OCI-LY7 (cell line): ENCODE data around the gene CD22.

Experiments used
- EZH2phosphoT487 ChIP-seq: fragments of 200-600 bp; sonication (generic); IDR thresholded peaks from 2 replicates; pipeline ENCODE4 v1.6.1; 2018; ENCODE audit warnings: low read depth, borderline replicate concordance, mild to moderate bottlenecking, mixed run types, antibody characterized with exemption, low read length, moderate library complexity, mixed read lengths
- TF ChIP-seq, protein P1 (sequence below): fragments of 200-600 bp; sonication (generic); conservative IDR thresholded peaks from 2 replicates; pipeline ENCODE4 v1.5.1; 2014; ENCODE audit warnings: mild to moderate bottlenecking, antibody characterized with exemption, low read length, moderate library complexity, mixed read lengths

DNA sequence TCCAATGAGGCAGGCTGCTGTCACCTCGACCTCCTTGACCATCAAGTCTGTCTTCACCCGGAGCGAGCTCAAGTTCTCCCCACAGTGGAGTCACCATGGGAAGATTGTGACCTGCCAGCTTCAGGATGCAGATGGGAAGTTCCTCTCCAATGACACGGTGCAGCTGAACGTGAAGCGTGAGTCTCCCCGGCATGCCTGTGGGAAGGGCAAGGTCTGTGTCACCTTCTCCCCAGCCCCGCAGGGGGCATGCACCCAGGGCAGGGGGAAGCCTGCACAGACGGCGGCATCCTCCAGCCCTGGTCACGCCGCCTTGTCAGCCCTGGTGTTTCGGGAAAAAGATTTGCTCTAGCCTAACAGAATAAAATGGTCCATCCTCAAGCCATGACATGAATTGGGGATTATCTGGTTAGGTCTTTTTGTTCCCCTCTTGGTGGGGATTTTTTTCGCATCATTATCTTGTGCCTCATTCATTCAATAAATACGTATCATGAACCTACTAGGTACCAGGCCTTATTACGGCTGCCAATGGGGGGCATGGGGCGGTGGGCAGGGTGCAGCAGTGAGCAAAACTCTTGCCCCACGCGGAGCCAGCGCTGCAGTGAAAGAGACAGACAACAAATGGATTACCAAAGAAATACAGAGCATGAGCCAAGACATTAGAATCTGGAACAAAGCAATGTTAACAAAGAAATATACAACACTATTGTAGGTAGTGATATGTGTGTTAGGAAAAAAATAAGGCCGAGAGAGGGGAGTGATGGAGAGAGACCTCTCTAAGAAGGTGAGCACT, 7.4 kb downstream of the CD22 start:
- TF ChIP-seq, protein P1, sequence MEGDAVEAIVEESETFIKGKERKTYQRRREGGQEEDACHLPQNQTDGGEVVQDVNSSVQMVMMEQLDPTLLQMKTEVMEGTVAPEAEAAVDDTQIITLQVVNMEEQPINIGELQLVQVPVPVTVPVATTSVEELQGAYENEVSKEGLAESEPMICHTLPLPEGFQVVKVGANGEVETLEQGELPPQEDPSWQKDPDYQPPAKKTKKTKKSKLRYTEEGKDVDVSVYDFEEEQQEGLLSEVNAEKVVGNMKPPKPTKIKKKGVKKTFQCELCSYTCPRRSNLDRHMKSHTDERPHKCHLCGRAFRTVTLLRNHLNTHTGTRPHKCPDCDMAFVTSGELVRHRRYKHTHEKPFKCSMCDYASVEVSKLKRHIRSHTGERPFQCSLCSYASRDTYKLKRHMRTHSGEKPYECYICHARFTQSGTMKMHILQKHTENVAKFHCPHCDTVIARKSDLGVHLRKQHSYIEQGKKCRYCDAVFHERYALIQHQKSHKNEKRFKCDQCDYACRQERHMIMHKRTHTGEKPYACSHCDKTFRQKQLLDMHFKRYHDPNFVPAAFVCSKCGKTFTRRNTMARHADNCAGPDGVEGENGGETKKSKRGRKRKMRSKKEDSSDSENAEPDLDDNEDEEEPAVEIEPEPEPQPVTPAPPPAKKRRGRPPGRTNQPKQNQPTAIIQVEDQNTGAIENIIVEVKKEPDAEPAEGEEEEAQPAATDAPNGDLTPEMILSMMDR: no peak
- TF ChIP-seq EZH2phosphoT487: no peak
